ENCODE measurements around the gene DCDC1. TPM values are rescaled to one million over a fixed set of nuclear protein-coding genes. Genes with fewer than 3 reads are reported as not detected.

DCDC1 gene
- total and polyA plus RNA-seq, 9 donors, result 0.16 to 18.4 (median 1.5) TPM

GRCh38 chr11:30992513-30992849 lies 377.1 kb downstream of the DCDC1 start:
- intact Hi-C loops (cut with DNase I), result no loop called here
- no peak for DNase-seq
- H3K27ac ChIP-seq, result no peak overlapping the region
- TF ChIP-seq EP300 (IDR thresholded peaks at IDR 0.05), result no peak
- no peaks in the 10 kb centered on the region for H3K27me3 ChIP-seq
- H3K4me3 ChIP-seq, result no peak overlapping the region
- 34 to 49% (median 45%) methylated on average over 1 of the region's 1 CpG for WGBS, 3 donors
- H3K9me3 ChIP-seq, result no peaks in the 10 kb centered on the region
- no peaks in the 10 kb centered on the region for H3K36me3 ChIP-seq
- H3K4me1 ChIP-seq (ENCODE audit: insufficient read depth), result no peaks in the 10 kb centered on the region

- no peak for TF ChIP-seq POLR2A (IDR thresholded peaks at IDR 0.05)
- TF ChIP-seq, protein P1, sequence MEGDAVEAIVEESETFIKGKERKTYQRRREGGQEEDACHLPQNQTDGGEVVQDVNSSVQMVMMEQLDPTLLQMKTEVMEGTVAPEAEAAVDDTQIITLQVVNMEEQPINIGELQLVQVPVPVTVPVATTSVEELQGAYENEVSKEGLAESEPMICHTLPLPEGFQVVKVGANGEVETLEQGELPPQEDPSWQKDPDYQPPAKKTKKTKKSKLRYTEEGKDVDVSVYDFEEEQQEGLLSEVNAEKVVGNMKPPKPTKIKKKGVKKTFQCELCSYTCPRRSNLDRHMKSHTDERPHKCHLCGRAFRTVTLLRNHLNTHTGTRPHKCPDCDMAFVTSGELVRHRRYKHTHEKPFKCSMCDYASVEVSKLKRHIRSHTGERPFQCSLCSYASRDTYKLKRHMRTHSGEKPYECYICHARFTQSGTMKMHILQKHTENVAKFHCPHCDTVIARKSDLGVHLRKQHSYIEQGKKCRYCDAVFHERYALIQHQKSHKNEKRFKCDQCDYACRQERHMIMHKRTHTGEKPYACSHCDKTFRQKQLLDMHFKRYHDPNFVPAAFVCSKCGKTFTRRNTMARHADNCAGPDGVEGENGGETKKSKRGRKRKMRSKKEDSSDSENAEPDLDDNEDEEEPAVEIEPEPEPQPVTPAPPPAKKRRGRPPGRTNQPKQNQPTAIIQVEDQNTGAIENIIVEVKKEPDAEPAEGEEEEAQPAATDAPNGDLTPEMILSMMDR (IDR thresholded peaks at IDR 0.05), result no peak
- TF ChIP-seq EP300 (IDR thresholded peaks at IDR 0.05), result no peak
- H3K9me3 ChIP-seq, result no peaks in the 10 kb centered on the region
- no peak for DNase-seq
- no peak overlapping the region for H3K27ac ChIP-seq
- H3K27me3 ChIP-seq, result no peaks in the 10 kb centered on the region
- H3K36me3 ChIP-seq, result no peaks in the 10 kb centered on the region
- no peak overlapping the region for H3K4me3 ChIP-seq
- WGBS, 3 donors, result 80 to 91% (median 89%) methylated on average over 2 of the region's 2 CpGs
- intact Hi-C loops (cut with DNase I), result no loop called here
- no peaks in the 10 kb centered on the region for H3K4me1 ChIP-seq (ENCODE audit: insufficient read depth)
These were observed 377.6 kb downstream of the DCDC1 start for GRCh38 chr11:30991802-30992512.

DNA sequence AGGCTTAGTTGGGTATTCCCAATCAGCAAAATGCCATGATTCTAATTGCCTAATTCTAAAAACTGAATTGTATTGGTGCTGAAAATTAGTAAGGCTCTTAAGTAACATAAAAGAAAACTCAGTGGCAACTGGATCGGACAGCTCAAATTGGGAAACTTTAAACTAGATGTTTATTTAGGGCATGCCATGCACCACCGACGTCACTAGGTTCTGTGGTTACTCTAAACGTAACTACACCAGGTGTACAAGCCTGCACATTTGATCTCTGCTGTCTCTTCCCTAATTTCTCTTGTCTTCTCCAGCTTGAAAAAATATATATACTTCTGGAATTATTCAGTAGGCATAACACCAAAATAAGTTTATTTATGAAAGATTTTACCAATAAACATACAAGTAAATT lies 378.2 kb downstream of the DCDC1 start:
- H3K4me3 ChIP-seq, result no peak overlapping the region
- no peaks in the 10 kb centered on the region for H3K27me3 ChIP-seq
- no peak for DNase-seq
- no peaks in the 10 kb centered on the region for H3K4me1 ChIP-seq (ENCODE audit: insufficient read depth)
- no peaks in the 10 kb centered on the region for H3K9me3 ChIP-seq
- H3K27ac ChIP-seq, result no peak overlapping the region
- intact Hi-C loops (cut with DNase I), result no loop called here
- H3K36me3 ChIP-seq, result no peaks in the 10 kb centered on the region
- 83 to 92% (median 84%) methylated on average over 4 of the region's 4 CpGs for WGBS, 3 donors
- TF ChIP-seq, protein P1 (IDR thresholded peaks at IDR 0.05), result no peak
- TF ChIP-seq EP300 (IDR thresholded peaks at IDR 0.05) (no peak), POLR2A (IDR thresholded peaks at IDR 0.05) (no peak)

DNA sequence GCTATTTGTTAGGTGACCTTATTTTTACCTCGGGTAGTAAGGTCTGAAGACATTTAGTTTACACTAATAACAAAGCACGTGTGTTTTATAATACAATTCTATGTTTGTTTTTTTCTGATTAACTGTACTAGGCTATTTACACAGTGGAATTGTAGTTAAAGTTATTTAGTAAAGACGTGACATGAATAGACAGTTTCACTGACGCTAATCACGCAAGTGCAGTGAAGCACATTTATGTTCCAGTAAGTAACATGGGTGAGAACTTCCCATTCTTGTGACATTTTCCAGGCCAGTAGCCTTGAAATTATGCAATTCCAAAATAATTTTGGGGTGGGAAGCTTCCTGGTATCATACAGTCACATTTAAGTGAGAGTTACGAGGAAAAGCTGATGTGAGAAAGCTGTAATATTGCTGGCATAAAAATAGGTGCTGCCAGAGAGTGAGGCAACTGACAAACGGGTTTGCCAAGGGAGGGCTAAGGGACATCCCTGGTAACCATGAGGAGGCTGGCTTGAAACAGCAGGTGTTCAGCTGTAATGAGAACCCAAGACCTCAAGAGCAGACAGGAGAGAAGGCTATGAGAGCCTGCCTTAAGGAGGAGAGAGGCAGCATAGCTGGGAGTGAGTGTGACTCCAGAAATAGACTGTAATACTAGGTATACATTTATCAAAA lies 378.8 kb downstream of the DCDC1 start:
- no peak for DNase-seq
- no peak overlapping the region for H3K27ac ChIP-seq
- no peak for TF ChIP-seq POLR2A (IDR thresholded peaks at IDR 0.05)
- TF ChIP-seq, protein P1 (IDR thresholded peaks at IDR 0.05), result no peak
- TF ChIP-seq EP300 (IDR thresholded peaks at IDR 0.05), result no peak
- WGBS, 3 donors, result 75 to 78% (median 78%) methylated on average over 7 of the region's 7 CpGs
- intact Hi-C loops (cut with DNase I), result no loop called here
- H3K36me3 ChIP-seq, result no peaks in the 10 kb centered on the region
- no peaks in the 10 kb centered on the region for H3K9me3 ChIP-seq
- no peak overlapping the region for H3K4me3 ChIP-seq
- no peaks in the 10 kb centered on the region for H3K4me1 ChIP-seq (ENCODE audit: insufficient read depth)
- H3K27me3 ChIP-seq, result no peaks in the 10 kb centered on the region

DNA sequence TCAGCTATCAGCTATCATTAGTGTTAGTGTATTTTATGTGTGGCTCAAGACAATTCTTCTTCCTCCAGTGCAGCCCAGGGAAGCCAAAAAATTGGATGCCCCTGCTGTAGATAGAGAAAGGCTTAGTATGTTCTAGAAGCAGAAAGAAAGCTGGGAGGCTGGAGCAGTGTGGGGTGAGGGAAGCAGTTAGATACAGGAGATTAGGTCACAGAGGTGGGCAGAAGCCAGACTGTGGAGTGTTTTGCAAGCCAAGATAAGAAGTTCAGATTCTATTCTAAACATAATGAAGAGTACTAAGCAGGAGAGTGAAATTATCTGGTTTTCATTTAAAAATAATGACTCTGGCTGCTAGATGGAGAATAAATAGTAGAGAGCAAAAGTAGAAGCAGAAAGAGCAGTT lies 381.7 kb downstream of the DCDC1 start:
- no peaks in the 10 kb centered on the region for H3K27me3 ChIP-seq
- H3K4me3 ChIP-seq, result no peak overlapping the region
- H3K36me3 ChIP-seq, result no peaks in the 10 kb centered on the region
- no peaks in the 10 kb centered on the region for H3K4me1 ChIP-seq (ENCODE audit: insufficient read depth)
- no peaks in the 10 kb centered on the region for H3K9me3 ChIP-seq
- DNase-seq, result no peak
- TF ChIP-seq EP300 (IDR thresholded peaks at IDR 0.05) (no peak), POLR2A (IDR thresholded peaks at IDR 0.05) (no peak)
- TF ChIP-seq, protein P1 (IDR thresholded peaks at IDR 0.05), result no peak
- intact Hi-C loops (cut with DNase I), result no loop called here
- no peak overlapping the region for H3K27ac ChIP-seq
